HG03159 (cell line): ENCODE data around the gene CTNNA2.

Source experiments
- ATAC-seq: cut with Tn5 transposase; IDR thresholded peaks from one replicate; pipeline ENCODE4 v1.9.1; 2021; ENCODE audit warnings: mild to moderate bottlenecking, moderate library complexity; ENCODE audit not compliant: unreplicated experiment

Gene CTNNA2

DNA sequence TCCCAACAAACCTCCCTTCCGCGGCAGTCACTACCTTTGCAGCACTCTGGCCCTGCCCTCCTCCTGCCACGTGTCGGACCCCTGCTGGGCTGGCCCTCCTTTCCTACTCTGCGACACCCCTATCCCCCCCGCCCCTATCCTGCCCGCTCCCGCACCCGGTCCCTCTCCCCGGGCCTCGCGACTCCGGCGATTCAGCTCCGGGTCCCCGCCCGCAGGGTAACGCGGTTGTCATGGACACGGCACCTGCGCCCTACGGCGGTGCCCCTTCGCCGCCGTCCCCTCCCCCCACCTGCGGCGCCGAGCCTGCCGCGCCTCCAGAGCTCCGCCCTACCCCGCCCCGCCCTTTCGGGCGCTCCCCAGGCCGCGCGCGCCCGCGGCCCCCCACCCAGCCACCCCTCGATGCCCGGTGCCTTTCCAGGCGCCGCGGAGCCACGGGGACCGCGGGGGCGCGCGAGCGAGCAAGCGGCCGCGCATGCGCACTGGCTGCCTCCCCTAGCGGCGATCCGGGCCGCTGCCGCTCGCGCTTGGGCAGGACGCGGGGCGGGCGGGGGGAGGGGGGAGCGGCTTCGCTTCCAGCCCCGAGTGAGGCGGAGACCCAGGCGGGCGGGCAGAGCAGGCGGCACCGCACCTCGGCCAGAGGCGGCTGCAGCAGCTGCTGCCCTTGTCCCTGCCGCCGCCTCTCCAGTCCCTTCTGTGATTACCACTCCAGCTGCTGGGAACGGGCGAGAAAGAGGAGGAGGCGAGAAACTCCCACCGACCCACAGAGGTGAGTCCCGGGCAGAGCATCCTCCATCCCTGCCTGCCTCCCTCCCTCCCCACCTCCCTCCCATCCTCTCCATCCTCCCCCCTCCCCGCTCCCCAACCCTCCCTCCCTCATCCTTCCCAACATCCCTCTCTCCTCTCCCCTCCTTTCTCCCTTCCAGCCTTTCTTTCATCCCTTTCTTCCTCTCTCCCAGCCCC, at the start of gene CTNNA2:
Gene CTNNA2 (plus strand): TSS at position 610 of the 960 bp plus-strand sequence.
- ATAC-seq: peak; percentile 76

GRCh38 chr2:79487399-79487798, 25.5 kb upstream of the CTNNA2 start:
- no peak for ATAC-seq

DNA sequence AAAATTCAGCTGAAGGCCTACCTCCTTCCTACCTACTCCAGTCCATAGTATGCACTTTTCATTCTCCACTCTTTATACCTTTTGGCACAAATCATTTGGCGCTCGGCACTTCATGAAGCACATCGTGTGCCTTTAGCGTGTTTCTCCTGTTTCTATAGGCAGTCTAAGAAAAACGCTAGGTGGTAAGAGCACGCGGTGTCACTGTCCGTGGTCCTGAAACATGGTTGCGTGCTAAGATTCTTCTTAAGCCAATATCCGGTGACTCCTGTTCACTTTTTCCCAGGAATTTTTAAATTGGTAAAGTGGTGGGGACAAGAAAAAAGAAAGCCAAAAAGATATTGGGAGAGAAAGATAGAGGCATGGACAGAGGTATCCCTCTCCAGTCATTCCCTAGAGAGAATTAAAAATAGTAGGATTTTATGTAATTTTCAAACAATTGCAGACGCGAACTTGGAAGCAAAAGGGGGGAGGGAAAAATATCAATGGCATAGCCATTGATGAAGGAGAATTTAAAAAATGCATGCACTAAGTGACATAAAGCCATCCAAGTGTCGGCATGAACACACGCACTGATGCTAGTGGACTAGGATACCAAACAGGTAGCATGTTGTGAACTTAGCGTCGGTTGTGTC, 1.4 kb upstream of the CTNNA2 start:
- ATAC-seq: no peak

- ATAC-seq: no peak
These were observed 860 bp downstream of the CTNNA2 start for GRCh38 chr2:79513711-79514110.

- no peak for ATAC-seq
These were observed 16.8 kb downstream of the CTNNA2 start for GRCh38 chr2:79529636-79530035.

DNA sequence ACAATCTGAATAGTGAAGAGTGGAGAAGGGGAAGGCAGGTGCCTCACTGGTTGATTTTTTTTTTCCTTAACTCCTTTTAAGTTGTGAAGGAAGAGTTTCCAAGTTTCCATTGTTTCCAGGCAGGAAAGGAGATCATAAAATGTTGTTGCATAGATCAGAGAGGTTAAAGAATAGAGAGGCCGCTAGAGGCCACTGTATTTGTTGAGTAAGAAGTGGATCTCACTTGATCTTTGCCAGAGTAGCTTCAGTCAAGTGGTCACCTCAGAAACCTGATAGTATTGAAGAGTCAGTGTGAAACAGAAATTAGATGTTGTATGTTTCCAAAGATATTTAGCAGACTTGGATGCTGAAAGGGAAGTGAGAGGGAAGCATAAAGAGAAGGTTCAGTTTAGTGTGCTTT, 17.6 kb downstream of the CTNNA2 start:
- ATAC-seq: no peak

- ATAC-seq: no peak
These were observed 34.7 kb downstream of the CTNNA2 start for GRCh38 chr2:79547568-79547967.

DNA sequence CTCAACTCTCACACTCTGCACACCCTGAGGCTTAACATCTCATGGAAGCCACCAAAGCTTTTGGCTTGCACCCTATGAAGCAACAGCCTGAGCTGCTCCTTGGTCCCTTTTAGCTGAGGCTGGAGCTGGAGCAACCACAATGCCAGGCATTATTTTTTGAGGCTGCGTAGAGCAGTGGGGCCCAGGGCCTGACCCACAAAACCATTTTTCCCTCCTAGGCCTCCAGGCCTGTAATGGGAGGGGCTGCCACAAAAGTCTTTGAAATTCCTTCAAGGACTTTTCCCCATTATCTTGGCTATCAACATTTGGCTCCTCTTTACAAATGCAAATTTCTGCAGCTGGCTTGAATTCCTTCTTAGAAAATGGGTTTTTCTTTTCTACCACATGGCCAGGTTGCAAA, 39.8 kb downstream of the CTNNA2 start:
- ATAC-seq: no peak

GRCh38 chr2:79554899-79555298, 42.0 kb downstream of the CTNNA2 start:
- ATAC-seq: no peak

GRCh38 chr2:79564065-79564464, 51.2 kb downstream of the CTNNA2 start:
- no peak for ATAC-seq

GRCh38 chr2:79569048-79569447, 56.2 kb downstream of the CTNNA2 start:
- no peak for ATAC-seq

DNA sequence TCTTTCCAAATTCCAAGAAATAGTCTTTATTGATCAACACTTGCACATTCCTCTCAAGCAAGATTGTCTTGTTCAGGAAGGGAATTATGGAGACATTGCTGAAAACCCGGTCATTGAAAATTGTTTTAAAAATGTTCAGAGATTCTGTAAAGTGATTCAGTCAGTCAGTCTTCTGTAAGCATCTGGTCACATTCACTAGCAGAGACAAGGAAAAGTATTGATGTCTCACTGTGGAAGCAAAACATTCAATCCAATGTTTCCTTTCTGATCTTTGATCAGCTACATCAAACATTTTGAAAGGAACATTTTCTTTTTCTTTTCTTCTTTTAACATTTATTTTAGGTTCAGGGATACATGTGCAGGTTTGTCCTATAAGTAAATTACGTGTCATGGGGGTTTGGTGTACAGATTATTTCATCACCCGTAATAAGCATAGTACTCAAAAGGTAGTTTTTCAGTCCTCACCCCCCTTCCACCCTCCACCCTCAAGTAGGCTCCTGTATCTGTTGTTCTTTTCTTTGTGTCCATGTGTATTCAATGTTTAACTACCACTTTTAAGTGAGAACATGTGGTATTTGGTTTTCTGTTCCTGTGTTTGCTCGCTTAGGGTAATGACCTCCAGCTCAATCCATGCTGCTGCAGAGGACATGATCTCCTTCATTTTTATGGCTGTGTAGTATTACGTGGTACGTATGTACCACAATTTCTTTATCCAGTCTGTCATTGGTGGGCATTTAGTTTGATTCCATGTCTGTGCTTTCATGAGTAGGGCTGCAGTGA, 61.2 kb downstream of the CTNNA2 start:
- ATAC-seq: no peak

- no peak for ATAC-seq
These were observed 63.6 kb downstream of the CTNNA2 start for GRCh38 chr2:79576451-79576850.

DNA sequence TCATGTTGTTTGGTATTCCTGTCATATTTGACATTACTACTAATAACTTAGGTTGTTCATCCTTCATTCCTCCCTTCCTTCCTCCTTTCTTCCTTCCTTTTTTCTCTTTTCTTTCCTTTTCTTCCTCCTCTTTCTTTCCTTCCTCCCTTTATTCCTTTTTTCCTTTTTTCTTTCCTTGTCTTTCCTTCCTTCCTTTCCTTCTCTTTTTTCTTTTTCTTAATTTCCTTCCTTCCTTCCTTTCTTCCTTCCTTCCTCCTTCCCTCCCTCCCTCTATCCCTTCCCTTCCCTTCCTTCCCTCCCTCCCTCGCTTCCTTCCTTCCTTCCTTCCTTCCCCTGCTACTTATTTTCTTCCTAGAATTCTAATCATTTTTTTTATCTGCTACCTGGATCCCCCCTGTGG, 66.1 kb downstream of the CTNNA2 start:
- no peak for ATAC-seq

DNA sequence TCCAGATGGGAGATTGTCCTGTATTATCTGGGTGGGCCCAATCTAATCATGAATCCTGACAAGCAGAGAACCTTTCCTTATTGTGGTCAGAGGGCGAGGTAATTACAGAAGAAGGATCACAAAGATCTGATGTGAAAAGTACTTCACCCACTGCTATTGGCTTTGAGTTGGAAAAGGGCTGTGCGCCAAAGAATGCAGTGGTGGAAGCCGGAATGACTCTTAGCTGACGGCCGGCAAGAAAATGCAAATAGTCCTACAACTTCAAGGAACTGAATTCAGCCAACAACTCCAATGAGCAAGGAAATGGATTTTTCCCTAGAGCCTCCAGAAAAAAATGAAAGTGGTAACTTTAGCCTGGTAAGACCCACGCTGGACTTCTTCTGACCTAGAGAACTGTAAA, 67.3 kb downstream of the CTNNA2 start:
- no peak for ATAC-seq

DNA sequence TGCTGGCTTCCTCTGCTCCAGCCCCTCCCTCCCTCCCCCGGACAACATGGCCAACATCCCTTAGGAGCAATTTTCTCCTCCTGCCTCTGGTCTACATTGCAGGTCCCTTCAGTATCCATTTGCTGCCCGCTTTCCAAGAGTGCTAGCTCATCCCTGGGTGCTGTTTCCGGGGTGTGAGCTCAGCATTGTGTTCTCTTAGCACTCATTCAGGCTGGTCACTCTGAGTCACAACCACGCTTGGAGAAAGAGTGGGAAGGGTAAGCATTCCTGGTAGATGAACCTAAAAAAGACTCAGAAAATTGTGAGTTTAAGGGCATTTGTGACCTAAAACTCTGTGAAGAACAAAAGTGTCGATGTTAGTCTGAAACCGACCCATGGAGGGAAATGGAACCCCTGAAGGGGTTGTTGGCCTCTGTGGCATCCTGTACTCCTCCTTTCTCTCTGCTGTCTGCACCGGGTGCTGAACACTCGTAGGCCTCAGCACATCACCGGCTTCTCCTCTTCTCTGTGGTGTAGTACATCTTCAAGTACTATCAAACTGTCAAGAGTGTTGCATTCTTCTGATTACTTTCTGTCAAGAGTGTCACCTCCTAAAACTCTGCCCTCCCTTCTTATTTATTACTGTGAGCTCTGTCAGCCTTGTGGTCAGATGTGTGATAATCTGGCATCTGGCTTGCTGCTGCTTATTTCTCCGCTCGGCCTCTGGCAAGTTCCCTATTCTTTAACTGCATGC, 73.0 kb downstream of the CTNNA2 start:
- no peak for ATAC-seq

DNA sequence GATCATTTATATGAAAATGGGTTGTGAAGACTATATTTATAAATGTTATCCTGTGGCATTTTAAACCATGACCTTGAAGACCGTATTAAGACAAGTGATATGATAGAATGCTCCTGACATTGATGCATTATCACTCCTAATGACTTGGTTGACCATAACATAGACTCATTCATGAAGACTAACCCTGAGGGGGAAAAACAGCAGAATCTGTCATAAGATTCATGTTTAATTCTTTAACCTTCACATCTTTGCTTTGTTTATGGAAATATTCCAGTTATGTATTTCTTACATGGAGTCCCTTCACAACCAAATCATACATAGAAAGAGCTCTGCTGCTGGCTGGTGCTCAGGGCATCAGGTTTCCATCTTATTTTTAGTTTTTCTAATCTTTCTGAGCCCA, 78.4 kb downstream of the CTNNA2 start:
- no peak for ATAC-seq

DNA sequence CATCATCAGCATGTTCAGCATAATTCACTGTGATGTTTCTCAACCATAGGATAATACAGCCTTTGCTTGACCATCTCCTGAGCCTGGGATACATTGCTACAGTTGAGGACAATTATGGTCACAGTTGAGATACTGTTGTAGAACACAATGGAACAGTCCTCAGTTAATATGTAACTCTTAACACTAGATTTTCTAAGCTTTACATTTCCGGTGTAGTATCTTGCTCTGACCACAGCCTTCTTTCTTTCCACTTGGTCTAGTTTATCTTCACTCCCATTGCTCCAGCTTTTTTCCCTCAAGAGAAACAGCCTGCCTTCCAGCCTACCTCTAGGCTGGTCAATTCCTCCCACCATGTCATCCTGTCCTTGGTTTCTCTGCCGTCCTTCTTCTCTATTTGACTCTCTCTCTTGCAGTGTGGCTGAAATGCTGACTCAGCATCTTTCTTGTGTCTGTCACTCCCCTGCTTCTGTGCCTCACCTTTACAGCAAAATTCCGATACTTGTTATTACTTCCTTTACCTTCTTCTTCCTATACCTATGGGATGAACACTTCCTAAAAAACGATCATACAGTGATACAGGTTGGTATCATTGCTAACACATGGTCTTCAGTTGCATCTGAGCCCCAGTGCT, 80.5 kb downstream of the CTNNA2 start:
- no peak for ATAC-seq

- no peak for ATAC-seq
These were observed 83.6 kb downstream of the CTNNA2 start for GRCh38 chr2:79596403-79596802.

DNA sequence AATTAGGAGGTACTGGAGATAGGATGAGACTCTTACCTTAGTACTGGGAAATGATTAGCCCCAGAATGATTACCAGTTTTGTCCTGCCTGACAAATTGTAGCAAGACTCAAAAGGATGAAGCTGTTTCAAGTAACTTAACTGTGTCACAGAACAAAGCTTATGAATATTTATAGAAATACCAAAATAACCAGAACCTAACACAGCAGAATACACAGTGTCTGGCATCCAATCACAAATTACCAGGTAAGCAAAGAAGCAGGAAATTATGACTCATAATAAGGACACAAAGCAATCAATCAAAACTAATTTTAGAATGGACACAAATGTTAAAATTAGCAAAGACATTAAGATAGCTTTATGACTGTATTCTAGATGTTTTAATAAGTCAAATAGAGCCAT, 91.9 kb downstream of the CTNNA2 start:
- no peak for ATAC-seq
